Liver (tissue), 3 donors: ENCODE data around the gene PLEKHA6.

Source experiments
- ATF3 ChIP-seq: IDR thresholded peaks from 2 replicates; pipeline ENCODE4 v1.6.1; 2016; ENCODE audit warnings: antibody characterized with exemption
- CTCF ChIP-seq: fragments of 150-350 bp; IDR thresholded peaks from 2 replicates; pipeline ENCODE4 v1.5.1; 2017; ENCODE audit warnings: improper control_type of control experiment, low read depth, low read length; ENCODE audit not compliant: missing input control
- EGR1 ChIP-seq, 2 donors: IDR thresholded peaks; 2 replicates each; pipeline ENCODE4 v1.6.1; 2016 to 2018; ENCODE audit warnings: antibody characterized with exemption in 2 of 2, low read depth in 2 of 2
- FOXA1 ChIP-seq: IDR thresholded peaks from 2 replicates; pipeline ENCODE4 v1.6.1; 2016; ENCODE audit warnings: antibody characterized with exemption
- GABPA ChIP-seq, 2 donors: IDR thresholded peaks in 1 of 2; conservative IDR thresholded peaks in 1 of 2; 2 replicates each; pipeline ENCODE4 v1.6.1; 2016; ENCODE audit warnings: antibody characterized with exemption in 2 of 2, mild to moderate bottlenecking in 1 of 2, moderate library complexity in 1 of 2
- HNF4A ChIP-seq, 2 donors: conservative IDR thresholded peaks; 2 replicates each; pipeline ENCODE4 v1.6.1; 2016; ENCODE audit warnings: antibody characterized with exemption in 2 of 2, mild to moderate bottlenecking in 2 of 2
- MAX ChIP-seq: IDR thresholded peaks from 2 replicates; pipeline ENCODE4 v1.6.1; 2016; ENCODE audit warnings: antibody characterized with exemption
- RAD21 ChIP-seq, 2 donors: IDR thresholded peaks; 2 replicates each; pipeline ENCODE4 v1.6.1; 2016; ENCODE audit warnings: antibody characterized with exemption in 2 of 2, mild to moderate bottlenecking in 2 of 2
- REST ChIP-seq: IDR thresholded peaks from 2 replicates; pipeline ENCODE4 v1.6.1; 2016; ENCODE audit warnings: antibody characterized with exemption, mild to moderate bottlenecking
- SP1 ChIP-seq: IDR thresholded peaks from 2 replicates; pipeline ENCODE4 v1.6.1; 2018; ENCODE audit warnings: antibody characterized with exemption, mild to moderate bottlenecking
- TAF1 ChIP-seq: conservative IDR thresholded peaks from 2 replicates; pipeline ENCODE4 v1.6.1; 2016; ENCODE audit warnings: antibody characterized with exemption, mild to moderate bottlenecking
- YY1 ChIP-seq: IDR thresholded peaks from 2 replicates; pipeline ENCODE4 v1.6.1; 2016; ENCODE audit warnings: antibody characterized with exemption, mild to moderate bottlenecking
- ZBTB33 ChIP-seq: IDR thresholded peaks from 2 replicates; pipeline ENCODE4 v1.6.1; 2016; ENCODE audit warnings: antibody characterized with exemption
- donor health status: healthy.
- donor health status: healthy.

GRCh38 chr1:204190212-204191211 is 169.2 kb downstream of the PLEKHA6 start:
- no peak for TF ChIP-seq CTCF
- no peak for TF ChIP-seq REST
- TF ChIP-seq MAX = no peak
- no peak for TF ChIP-seq ATF3
- no peak for TF ChIP-seq FOXA1
- TF ChIP-seq ZBTB33 = no peak
- TF ChIP-seq SP1 = no peak
- TF ChIP-seq YY1 = no peak
- no peak for TF ChIP-seq HNF4A (conservative IDR thresholded peaks at IDR 0.05)
- no peak for TF ChIP-seq RAD21 (IDR thresholded peaks at IDR 0.05)
- no peak for TF ChIP-seq GABPA (IDR thresholded peaks at IDR 0.05 in 1 of 2, conservative IDR thresholded peaks at IDR 0.05 in 1 of 2)
- TF ChIP-seq EGR1 (IDR thresholded peaks at IDR 0.05; ENCODE audit: low read depth in 2 of 2) = no peak
- TF ChIP-seq TAF1 = no peak
